ENCODE data around the gene ACKR2.

GRCh38 chr3:42871592-42872196, 62.4 kb downstream of the ACKR2 start:
- TF ChIP-seq, protein P1, sequence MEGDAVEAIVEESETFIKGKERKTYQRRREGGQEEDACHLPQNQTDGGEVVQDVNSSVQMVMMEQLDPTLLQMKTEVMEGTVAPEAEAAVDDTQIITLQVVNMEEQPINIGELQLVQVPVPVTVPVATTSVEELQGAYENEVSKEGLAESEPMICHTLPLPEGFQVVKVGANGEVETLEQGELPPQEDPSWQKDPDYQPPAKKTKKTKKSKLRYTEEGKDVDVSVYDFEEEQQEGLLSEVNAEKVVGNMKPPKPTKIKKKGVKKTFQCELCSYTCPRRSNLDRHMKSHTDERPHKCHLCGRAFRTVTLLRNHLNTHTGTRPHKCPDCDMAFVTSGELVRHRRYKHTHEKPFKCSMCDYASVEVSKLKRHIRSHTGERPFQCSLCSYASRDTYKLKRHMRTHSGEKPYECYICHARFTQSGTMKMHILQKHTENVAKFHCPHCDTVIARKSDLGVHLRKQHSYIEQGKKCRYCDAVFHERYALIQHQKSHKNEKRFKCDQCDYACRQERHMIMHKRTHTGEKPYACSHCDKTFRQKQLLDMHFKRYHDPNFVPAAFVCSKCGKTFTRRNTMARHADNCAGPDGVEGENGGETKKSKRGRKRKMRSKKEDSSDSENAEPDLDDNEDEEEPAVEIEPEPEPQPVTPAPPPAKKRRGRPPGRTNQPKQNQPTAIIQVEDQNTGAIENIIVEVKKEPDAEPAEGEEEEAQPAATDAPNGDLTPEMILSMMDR (IDR thresholded peaks at IDR 0.05; ENCODE audit: low read depth, low read length), result no peak
- TF ChIP-seq EZH2phosphoT487 (IDR thresholded peaks at IDR 0.05; ENCODE audit: low read depth), result no peak
